GM23338 (cell line): Measurements from ENCODE around the gene TSHZ3.

Source experiments
- TF ChIP-seq, protein P1 (sequence below), 2 experiments: fragments of 200-600 bp in 1 of 2; sonication (generic) in 1 of 2; conservative IDR thresholded peaks; 2 replicates each; pipeline versions ENCODE4 v1.5.1 to v1.6.1; 2016 to 2017; ENCODE audit warnings: antibody characterized with exemption in 2 of 2, low read depth in 2 of 2, mild to moderate bottlenecking in 2 of 2, moderate library complexity in 1 of 2
- TF ChIP-seq, protein P2 (sequence below): IDR thresholded peaks from one replicate; pipeline ENCODE4 v1.6.1; 2018; ENCODE audit warnings: antibody characterized with exemption; ENCODE audit not compliant: unreplicated experiment

DNA sequence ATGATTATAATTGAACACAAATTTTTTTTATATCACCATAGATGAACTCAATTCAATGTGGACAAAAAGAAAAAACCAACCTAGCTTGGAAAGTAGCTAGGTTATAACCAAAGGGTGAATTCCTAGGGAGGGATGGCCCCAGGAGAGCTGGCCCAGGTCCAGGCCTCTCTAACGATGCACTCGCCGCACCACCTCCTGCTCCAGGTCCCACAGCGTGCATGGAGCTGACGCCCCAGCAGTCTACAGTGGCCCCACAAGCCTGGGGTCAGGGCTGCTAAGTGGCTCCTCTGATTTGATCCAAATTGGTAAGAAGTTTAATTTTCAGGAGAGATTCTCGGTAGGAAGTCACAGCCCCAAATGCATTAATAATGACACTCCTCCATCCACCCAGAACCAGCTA is 48.8 kb downstream of the TSHZ3 start:
- TF ChIP-seq, protein P1, sequence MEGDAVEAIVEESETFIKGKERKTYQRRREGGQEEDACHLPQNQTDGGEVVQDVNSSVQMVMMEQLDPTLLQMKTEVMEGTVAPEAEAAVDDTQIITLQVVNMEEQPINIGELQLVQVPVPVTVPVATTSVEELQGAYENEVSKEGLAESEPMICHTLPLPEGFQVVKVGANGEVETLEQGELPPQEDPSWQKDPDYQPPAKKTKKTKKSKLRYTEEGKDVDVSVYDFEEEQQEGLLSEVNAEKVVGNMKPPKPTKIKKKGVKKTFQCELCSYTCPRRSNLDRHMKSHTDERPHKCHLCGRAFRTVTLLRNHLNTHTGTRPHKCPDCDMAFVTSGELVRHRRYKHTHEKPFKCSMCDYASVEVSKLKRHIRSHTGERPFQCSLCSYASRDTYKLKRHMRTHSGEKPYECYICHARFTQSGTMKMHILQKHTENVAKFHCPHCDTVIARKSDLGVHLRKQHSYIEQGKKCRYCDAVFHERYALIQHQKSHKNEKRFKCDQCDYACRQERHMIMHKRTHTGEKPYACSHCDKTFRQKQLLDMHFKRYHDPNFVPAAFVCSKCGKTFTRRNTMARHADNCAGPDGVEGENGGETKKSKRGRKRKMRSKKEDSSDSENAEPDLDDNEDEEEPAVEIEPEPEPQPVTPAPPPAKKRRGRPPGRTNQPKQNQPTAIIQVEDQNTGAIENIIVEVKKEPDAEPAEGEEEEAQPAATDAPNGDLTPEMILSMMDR (conservative IDR thresholded peaks at IDR 0.05; ENCODE audit: low read depth in 2 of 2): no peak
- TF ChIP-seq, protein P2, sequence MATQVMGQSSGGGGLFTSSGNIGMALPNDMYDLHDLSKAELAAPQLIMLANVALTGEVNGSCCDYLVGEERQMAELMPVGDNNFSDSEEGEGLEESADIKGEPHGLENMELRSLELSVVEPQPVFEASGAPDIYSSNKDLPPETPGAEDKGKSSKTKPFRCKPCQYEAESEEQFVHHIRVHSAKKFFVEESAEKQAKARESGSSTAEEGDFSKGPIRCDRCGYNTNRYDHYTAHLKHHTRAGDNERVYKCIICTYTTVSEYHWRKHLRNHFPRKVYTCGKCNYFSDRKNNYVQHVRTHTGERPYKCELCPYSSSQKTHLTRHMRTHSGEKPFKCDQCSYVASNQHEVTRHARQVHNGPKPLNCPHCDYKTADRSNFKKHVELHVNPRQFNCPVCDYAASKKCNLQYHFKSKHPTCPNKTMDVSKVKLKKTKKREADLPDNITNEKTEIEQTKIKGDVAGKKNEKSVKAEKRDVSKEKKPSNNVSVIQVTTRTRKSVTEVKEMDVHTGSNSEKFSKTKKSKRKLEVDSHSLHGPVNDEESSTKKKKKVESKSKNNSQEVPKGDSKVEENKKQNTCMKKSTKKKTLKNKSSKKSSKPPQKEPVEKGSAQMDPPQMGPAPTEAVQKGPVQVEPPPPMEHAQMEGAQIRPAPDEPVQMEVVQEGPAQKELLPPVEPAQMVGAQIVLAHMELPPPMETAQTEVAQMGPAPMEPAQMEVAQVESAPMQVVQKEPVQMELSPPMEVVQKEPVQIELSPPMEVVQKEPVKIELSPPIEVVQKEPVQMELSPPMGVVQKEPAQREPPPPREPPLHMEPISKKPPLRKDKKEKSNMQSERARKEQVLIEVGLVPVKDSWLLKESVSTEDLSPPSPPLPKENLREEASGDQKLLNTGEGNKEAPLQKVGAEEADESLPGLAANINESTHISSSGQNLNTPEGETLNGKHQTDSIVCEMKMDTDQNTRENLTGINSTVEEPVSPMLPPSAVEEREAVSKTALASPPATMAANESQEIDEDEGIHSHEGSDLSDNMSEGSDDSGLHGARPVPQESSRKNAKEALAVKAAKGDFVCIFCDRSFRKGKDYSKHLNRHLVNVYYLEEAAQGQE: no peak
